ENCODE results near the gene KRT6C.

KRT6C gene

GRCh38 chr12:52434081-52434733 lies 39.4 kb downstream of the KRT6C start, which contains the start of gene KRT75:
Gene KRT75, minus strand, starts transcription at chr12:52434371. Its CDS starts 67 bp downstream, at chr12:52434304.
- no peak for DNase-seq

GRCh38 chr12:52433501-52434080 lies 40.0 kb downstream of the KRT6C start:
- no peak for DNase-seq

GRCh38 chr12:52432559-52433207 lies 40.9 kb downstream of the KRT6C start:
- DNase-seq: no peak

- DNase-seq: no peak
These were observed 45.5 kb downstream of the KRT6C start for GRCh38 chr12:52428121-52428520.

DNA sequence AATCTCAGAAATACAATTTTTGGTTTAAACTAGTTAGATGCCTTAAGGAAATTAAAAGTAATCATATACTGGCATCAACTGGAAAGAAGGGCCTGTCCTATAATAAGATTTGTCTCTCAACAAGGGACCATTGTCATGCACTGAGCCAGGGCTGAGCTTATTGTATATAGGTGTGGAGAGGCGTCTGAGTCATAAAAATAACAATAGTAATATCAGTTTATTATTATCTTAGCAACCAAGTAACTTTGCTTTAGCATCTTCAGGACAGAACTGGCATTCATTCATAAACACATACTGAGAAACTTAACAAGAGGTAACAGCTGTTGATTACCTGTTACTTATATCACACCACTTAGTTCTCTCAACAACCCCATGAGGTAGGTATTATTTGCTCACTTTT lies 46.5 kb downstream of the KRT6C start:
- DNase-seq: no peak

DNA sequence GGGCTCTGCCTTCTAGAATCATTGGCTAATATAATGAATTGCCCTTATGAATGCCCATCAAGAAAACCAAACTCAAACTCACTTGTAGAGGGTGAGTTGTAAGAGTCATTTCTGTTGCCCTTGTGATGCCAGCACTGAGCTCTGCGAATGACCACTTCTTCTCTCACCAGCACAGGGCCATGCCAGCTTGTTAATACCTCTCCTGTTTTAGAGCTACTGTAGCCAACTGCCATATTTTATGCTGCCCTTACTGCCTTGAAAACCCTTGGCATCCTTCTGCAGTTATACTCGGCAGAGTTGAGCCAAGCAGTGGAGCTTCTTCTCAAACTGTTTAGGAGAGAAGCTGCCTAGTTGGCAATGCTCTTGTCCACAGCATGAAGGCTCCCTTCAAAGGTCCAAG lies 47.6 kb downstream of the KRT6C start:
- no peak for DNase-seq

- DNase-seq: no peak
These were observed 48.1 kb downstream of the KRT6C start for GRCh38 chr12:52425466-52425865.

DNA sequence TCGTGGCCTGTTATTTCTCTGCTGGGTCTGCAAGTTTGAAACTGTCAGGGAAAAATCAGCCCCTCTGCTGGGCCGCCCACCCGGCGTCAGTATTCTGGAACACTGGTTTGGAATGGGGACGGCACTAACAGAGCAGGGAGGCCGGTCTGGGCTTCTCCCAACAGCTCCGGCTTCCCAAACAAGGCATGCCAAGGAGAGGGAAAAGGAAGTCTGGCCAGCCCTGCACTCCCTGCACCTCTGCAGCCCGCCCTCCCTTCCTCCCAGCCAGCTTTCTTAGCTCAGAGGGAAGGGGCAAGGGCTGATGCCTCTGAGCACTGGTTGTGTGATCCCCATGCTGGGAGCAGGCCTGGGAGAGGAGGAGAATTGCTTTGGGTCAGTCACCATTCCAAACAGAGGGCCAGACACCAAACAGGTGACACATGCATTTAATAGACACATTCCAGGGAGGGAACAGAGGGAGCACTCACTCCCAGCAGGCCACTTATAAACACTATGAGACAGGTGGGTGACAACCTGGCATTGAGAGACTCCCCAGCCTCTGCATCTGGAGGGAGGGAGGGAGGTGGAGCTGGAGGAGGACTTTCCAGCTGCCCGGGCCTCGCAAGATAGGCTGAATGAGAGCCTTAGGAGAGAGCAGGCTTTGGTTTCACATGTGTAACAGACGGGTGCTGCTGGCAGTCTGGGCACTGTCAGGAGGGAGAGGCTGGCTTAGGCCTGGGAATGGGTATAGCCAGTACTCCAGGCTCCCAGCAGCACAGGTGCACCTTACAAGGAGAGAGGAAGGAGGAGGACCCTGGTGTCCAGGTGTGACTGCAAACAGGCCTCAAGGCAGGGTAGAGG lies 49.7 kb downstream of the KRT6C start:
- DNase-seq: no peak

- DNase-seq: no peak
These were observed 50.6 kb downstream of the KRT6C start for GRCh38 chr12:52423035-52423434.

DNA sequence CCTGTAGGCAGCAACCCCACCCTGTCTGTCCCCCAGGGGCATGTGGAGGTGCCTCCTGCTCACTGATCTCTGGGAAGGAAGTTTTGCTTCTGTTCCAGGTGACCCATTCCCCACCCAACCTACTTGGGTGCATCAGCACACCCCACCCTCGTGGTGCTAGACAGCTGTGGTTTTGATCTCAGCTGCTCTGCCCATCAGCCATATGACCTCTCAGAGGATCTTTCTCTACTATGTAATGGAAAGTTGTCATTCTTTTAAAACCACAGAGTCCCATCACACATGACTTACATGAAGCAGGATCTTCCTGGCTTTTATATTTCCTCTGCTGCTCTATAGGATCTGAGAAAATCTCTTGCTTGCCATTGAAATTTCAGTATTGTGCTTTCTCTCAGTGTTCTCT lies 53.9 kb downstream of the KRT6C start:
- DNase-seq: no peak

GRCh38 chr12:52418576-52419110 lies 55.0 kb downstream of the KRT6C start:
- DNase-seq: no peak
